ENCODE results near the gene OXER1.

Gene OXER1

GRCh38 chr2:42764096-42764495 lies at the start of gene OXER1:
OXER1 (minus strand) TSS chr2:42764135; CDS start chr2:42764062, 73 bp downstream.
- DNase-seq = no peak

- DNase-seq = no peak
These were observed 49.1 kb upstream of the OXER1 start for GRCh38 chr2:42812899-42813479.

GRCh38 chr2:42810971-42811811 lies 47.3 kb upstream of the OXER1 start:
- peak; percentile 67 for DNase-seq

- DNase-seq = peak; percentile 98
These were observed 46.4 kb upstream of the OXER1 start for GRCh38 chr2:42810121-42810970.

GRCh38 chr2:42809819-42810120 lies 45.8 kb upstream of the OXER1 start:
- peak; percentile 73 for DNase-seq

GRCh38 chr2:42809131-42809818 lies 45.3 kb upstream of the OXER1 start:
- DNase-seq = no peak

GRCh38 chr2:42808301-42808700 lies 44.4 kb upstream of the OXER1 start:
- DNase-seq = no peak

- no peak for DNase-seq
These were observed 42.9 kb upstream of the OXER1 start for GRCh38 chr2:42806786-42807185.

- no peak for DNase-seq
These were observed 41.0 kb upstream of the OXER1 start for GRCh38 chr2:42804891-42805290.

GRCh38 chr2:42804338-42804737 lies 40.4 kb upstream of the OXER1 start:
- DNase-seq = no peak

GRCh38 chr2:42802150-42802549 lies 38.2 kb upstream of the OXER1 start:
- no peak for DNase-seq

- no peak for DNase-seq
These were observed 37.4 kb upstream of the OXER1 start for GRCh38 chr2:42801381-42801780.

GRCh38 chr2:42800981-42801380 lies 37.0 kb upstream of the OXER1 start:
- DNase-seq = no peak

- DNase-seq = no peak
These were observed 36.6 kb upstream of the OXER1 start for GRCh38 chr2:42800461-42800962.

GRCh38 chr2:42799881-42800280 lies 35.9 kb upstream of the OXER1 start:
- no peak for DNase-seq

- no peak for DNase-seq
These were observed 33.3 kb upstream of the OXER1 start for GRCh38 chr2:42797281-42797680.

- DNase-seq = no peak
These were observed 32.7 kb upstream of the OXER1 start for GRCh38 chr2:42796427-42797248.

GRCh38 chr2:42795841-42796301 lies 31.9 kb upstream of the OXER1 start:
- DNase-seq = no peak

GRCh38 chr2:42795275-42795674 lies 31.3 kb upstream of the OXER1 start:
- DNase-seq = no peak

GRCh38 chr2:42794271-42795046 lies 30.5 kb upstream of the OXER1 start:
- DNase-seq = no peak
